GM12878 (cell line): ENCODE measurements around the gene CCP110. TPM values are rescaled to one million over a fixed set of nuclear protein-coding genes. Genes with fewer than 3 reads are reported as not detected.

Experiments used
- BCLAF1 ChIP-seq: fragments of 450-650 bp; IDR thresholded peaks from 2 replicates; pipeline ENCODE4 v1.6.1; 2017; ENCODE audit warnings: antibody characterized with exemption, mild to moderate bottlenecking, moderate library complexity
- E2F8 ChIP-seq: fragments of 450-650 bp; IDR thresholded peaks from 2 replicates; pipeline ENCODE4 v1.6.1; 2018; ENCODE audit warnings: mild to moderate bottlenecking, low read depth, moderate library complexity; ENCODE audit not compliant: partially characterized antibody
- ETV6 ChIP-seq, 2 experiments: fragments of 450-650 bp in 1 of 2; IDR thresholded peaks in 1 of 2; conservative IDR thresholded peaks in 1 of 2; 2 replicates each; pipeline ENCODE4 v1.6.1; 2014; ENCODE audit warnings: antibody characterized with exemption in 1 of 2, borderline replicate concordance in 1 of 2, low read depth in 1 of 2, mild to moderate bottlenecking in 1 of 2, moderate library complexity in 1 of 2
- HCFC1 ChIP-seq: fragments of 150-350 bp; IDR thresholded peaks from 2 replicates; pipeline ENCODE4 v1.6.1; 2014; ENCODE audit warnings: low read length
- PKNOX1 ChIP-seq: fragments of 450-650 bp; IDR thresholded peaks from 2 replicates; pipeline ENCODE4 v1.6.1; 2016; ENCODE audit warnings: mild to moderate bottlenecking
- ZBTB11 ChIP-seq: fragments of 450-650 bp; formaldehyde crosslinking; IDR thresholded peaks from 2 replicates; pipeline ENCODE4 v1.5.0; 2022; ENCODE audit warnings: mild to moderate bottlenecking, missing genetic modification characterization
- ZNF687 ChIP-seq: fragments of 450-650 bp; IDR thresholded peaks from 2 replicates; pipeline ENCODE4 v1.6.1; 2017; ENCODE audit warnings: mild to moderate bottlenecking, moderate library complexity
- polyA plus RNA-seq, 11 experiments: library from polyadenylated mRNA; depleted of rRNA in 4 of 11; unstranded in 6 of 11; stranded (reverse) in 5 of 11; fragments of >200 nt; fragmentation: Nextera tagmentation in 4 of 11; fragmentation: Illumina TruSeq in 1 of 11; extraction: Ambion mirVana in 4 of 11; extraction: Trizol in 1 of 11; gene quantifications; 1 replicate in 1 of 11; 2 replicates in 10 of 11; pipeline versions ENCODE4 v1.2.1 to v1.2.3, GENCODE V29; 2011 to 2016; ENCODE audit warnings: inconsistent platforms in 2 of 11, missing spikeins in 2 of 11, low read depth in 1 of 11
- total RNA-seq, 4 experiments: library from RNA; depleted of rRNA in 3 of 4; stranded (reverse); fragments of >200 nt in 3 of 4; fragmentation: Illumina TruSeq in 1 of 4; extraction: Trizol in 1 of 4; gene quantifications; 2 replicates each; pipeline versions ENCODE4 v1.2.1 to v1.2.3, GENCODE V29; 2013 to 2021

The CCP110 gene
- total and polyA plus RNA-seq, 10 of the 15 experiments (the other 5 are each of a cell fraction or from before 2014, with no cell fraction given), result 6.4 to 38.1 (median 26.7) TPM

GRCh38 chr16:19515757-19516156 is 8.0 kb upstream of the CCP110 start (continued):
- TF ChIP-seq ZBTB11 (CRISPR knock-in tag) (no peak), HCFC1 (no peak), E2F8 (no peak), ZNF687 (no peak), BCLAF1 (no peak), ETV6 (conservative IDR thresholded peaks at IDR 0.05 in 1 of 2, IDR thresholded peaks at IDR 0.05 in 1 of 2; ENCODE audit: borderline replicate concordance in 1 of 2, low read depth in 1 of 2) (no peak), PKNOX1 (no peak)
